NCI-H2227 (cell line): Measurements from ENCODE around the gene NPEPPS.
"Not testable (repeated sequence)": the region's sequence is repeated elsewhere in the genome, so short reads cannot be mapped to it uniquely, and the experiment has no call there.

Experiments
- DNase-seq: peaks from one replicate; lab custom pipeline; 2025; ENCODE audit not compliant: unreplicated experiment; lab: John Stamatoyannopoulos, UW

Gene NPEPPS, protein sequence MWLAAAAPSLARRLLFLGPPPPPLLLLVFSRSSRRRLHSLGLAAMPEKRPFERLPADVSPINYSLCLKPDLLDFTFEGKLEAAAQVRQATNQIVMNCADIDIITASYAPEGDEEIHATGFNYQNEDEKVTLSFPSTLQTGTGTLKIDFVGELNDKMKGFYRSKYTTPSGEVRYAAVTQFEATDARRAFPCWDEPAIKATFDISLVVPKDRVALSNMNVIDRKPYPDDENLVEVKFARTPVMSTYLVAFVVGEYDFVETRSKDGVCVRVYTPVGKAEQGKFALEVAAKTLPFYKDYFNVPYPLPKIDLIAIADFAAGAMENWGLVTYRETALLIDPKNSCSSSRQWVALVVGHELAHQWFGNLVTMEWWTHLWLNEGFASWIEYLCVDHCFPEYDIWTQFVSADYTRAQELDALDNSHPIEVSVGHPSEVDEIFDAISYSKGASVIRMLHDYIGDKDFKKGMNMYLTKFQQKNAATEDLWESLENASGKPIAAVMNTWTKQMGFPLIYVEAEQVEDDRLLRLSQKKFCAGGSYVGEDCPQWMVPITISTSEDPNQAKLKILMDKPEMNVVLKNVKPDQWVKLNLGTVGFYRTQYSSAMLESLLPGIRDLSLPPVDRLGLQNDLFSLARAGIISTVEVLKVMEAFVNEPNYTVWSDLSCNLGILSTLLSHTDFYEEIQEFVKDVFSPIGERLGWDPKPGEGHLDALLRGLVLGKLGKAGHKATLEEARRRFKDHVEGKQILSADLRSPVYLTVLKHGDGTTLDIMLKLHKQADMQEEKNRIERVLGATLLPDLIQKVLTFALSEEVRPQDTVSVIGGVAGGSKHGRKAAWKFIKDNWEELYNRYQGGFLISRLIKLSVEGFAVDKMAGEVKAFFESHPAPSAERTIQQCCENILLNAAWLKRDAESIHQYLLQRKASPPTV

DNA sequence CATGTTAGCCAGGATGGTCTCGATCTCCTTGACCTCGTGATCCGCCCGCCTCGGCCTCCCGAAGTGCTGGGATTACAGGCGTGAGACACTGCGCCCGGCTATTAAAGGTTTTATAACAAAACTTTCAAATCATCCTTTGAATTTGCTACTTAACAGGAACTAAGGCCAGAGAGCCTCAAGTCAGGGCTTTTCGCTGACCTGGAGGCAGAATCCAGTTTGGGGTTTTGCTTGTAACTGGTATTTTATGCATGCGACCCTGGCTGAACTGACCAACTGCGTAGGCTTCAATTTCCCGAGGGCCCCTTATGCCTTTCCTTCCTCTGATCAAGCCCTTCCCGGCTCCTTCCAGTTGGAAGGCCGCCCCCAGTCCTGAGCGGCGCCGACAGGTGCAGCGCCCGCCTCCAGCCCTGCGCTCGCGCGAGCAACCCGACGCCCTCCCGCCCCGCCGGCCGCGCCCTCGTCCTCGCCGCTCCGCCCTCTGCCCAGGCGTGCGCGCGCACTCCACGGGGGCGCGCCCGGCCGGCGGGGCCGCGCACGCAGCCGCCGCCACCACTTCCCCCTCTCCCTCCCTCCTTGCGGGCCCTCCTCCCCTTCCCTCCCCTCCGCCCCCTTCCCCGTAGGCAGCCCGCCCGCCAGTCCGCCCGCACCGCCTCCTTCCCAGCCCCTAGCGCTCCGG is at the start of gene NPEPPS:
Gene NPEPPS (plus strand): TSS at position 552 of the 676 bp plus-strand sequence. CDS start 193 bp downstream, outside the sequence.
- DNase-seq, result peak; percentile 88

DNA sequence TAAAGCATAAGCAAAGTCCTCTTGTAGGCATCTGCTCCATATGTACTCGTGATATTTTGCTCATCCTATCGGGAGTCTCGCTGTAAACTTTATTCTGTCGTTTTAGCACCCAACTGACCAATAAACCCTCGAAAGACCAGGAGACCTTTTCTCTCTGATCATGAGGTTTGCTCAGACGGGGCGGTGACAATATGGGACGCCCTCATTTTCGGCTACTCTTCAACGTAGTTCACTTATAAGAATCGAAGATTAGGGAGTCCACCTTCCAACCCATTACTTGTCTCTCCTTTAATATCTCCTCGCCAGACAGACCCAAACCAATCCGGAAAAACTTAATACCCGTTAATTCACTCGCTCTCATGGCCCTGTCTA is 39.1 kb upstream of the NPEPPS start:
- DNase-seq, result not testable (repeated sequence)

DNA sequence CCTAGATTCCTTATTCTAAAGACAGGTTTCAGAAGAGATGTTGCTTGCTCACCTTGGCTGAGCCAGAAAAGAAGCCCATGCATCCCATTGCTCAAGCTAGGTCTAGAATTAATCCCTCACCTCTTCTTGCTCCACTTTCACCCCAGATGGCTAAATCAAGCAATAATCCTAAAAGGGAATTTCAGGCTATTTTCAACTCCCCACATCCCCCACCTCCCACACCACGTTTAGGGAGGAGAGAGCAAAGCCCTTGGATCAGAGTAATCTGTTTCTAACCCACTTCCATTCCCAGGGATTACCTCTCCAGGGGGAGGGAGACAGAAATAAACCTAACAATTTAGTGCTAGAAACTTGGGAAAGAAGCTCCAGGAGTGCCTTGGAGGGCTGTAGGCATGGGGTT is 31.8 kb upstream of the NPEPPS start:
- not testable (repeated sequence) for DNase-seq

GRCh38 chr17:47499494-47499893 is 31.4 kb upstream of the NPEPPS start:
- DNase-seq, result not testable (repeated sequence)

DNA sequence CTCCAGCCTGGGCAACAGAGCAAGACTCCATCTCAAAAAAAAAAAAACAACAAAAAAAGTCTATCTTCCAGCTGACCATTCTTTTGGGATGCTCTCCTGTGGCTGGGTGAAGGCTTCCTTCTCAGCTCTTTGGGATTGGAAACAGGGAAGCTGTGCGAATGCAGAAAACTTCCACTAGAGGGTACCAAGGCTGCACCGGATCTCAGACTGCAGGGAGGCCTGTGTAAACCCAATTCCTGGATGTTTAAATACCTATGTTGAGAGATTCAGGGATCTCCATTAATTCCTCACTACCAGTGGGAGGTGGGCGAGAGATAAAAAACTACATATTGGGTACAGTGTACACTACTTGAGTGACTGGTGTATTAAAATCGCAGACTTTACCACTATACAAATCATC is 30.3 kb upstream of the NPEPPS start:
- DNase-seq, result not testable (repeated sequence)

DNA sequence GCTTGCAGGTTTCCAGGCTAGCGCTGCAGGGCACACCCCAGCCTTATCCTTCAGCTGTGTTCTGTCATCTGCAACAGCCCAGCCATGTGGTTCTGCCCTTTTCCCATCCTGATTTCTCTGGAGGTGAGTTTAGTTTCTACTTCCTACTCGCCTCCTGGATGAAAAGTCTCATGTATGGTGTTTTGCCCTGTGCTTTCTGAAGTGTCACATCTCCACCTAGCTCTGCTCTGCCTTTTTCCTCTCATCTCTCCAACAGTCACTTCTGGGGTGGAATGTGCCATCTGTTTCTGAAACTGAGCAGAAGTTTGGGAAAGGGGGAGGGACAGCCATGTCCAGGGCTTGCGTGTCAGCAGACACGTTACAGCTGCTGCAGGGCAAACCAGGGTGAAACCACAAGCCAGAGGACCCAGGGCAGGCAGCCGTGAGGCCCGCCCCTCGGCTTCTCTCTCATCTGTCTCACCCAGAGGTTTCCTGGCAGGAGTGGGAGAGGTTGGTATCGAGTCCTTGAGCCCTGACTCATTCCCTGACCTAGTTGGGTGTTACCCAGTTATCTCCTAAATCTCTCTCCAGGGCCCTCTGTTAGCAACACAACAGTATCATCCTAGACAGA is 28.7 kb upstream of the NPEPPS start:
- not testable (repeated sequence) for DNase-seq

- not testable (repeated sequence) for DNase-seq
Measured at GRCh38 chr17:47502776-47503455, 28.0 kb upstream of the NPEPPS start.

DNA sequence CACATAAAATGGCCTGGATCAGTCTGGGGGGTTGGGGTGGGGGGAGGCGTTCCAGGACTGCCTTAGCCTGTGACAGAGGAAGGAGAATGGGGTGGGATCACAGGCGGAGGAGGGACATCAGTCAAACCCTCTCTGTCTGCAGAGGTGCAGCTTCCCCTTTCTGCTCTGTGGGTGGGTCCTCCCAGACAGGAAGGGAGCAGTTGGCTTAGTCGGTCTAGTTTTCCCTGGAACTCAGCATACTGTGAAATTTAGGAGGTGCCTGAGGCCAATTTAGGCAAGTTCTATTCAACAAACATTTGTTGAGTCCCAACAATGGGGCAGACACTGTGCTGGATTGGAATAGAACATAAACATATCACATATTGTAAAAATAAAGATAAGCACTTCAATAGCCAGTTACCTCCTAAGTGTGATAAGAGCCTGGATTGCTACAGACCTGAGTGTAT is 19.2 kb upstream of the NPEPPS start:
- not testable (repeated sequence) for DNase-seq

DNA sequence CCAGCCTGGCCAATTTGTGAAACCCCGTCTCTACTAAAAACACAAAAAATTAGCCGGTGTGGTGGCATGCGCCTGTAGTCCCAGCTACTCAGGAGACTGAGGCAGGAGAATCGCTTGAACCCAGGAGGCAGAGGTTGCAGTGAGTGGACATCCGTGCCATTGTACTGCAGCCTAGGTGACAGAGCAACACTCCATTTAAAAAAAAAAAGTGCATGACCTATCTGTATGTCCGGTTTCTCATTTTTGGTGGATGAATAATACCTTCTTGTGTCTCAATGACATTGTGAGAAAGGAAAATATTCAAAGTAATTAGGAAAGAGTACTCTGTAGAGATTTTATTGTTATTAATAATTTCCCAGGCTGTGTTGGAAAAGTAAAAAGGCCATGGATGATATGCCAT is 17.6 kb upstream of the NPEPPS start:
- not testable (repeated sequence) for DNase-seq

DNA sequence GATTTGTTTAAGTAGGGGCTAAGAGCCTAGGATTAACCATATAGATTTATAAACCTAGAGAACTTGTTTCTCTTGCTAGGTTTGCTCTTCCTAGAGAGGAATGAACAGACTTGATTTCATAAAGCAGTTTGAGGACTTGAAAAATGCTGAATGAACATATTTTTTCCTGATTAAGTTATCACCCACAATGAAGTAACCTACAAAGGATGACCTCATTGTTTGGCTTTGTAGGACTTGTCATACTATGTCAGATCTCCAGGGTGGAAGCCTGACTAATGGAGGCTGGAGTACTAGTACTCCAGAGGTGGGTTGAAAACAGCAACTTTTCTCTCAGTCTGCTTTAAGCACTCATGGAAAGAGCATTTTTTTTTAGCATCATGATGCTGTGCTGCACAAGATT is 12.0 kb upstream of the NPEPPS start:
- not testable (repeated sequence) for DNase-seq

DNA sequence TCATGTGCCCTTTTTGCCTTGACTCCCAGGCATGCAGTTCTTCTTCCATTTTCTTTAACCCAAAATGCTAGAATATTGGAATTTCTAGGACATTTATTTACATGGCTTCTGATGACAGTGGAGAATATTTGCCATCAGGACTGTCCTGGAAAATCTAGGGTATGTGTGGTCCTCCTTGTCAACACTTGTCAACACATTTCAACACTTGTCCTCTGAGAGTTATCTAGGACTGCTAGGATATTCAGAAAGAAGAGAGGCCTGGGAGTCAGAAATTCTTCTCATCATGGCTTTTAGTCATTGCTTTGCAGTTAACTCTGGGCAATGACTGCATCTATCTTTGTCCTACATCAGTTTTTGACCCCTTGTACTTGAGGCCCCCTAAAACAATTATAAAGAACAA is 11.5 kb upstream of the NPEPPS start:
- DNase-seq, result not testable (repeated sequence)

- DNase-seq, result not testable (repeated sequence)
Measured at GRCh38 chr17:47520279-47520678, 10.6 kb upstream of the NPEPPS start.

DNA sequence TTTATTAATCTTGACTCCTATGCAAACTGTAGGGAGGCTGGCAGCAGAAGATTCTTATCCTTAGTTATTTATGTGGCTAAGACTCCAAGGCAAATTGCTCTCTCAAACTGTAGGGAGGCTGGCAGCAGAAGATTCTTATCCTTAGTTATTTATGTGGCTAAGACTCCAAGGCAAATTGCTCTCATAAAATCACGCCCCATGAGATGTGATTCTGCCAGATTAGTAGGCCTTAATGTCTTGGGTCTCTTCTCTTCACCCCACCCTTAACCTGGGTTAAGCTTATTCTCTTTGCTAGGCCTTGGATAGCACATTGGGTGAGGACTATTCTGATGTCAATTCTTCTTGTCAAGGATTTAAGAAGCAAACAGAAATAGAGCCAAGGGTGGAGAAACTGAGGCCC is 9.5 kb upstream of the NPEPPS start:
- DNase-seq, result not testable (repeated sequence)

GRCh38 chr17:47522341-47522740 is 8.6 kb upstream of the NPEPPS start:
- not testable (repeated sequence) for DNase-seq

GRCh38 chr17:47531233-47531820 is 419 bp downstream of the NPEPPS start:
- not testable (repeated sequence) for DNase-seq

- DNase-seq, result not testable (repeated sequence)
Measured at GRCh38 chr17:47539085-47539484, 8.2 kb downstream of the NPEPPS start.

DNA sequence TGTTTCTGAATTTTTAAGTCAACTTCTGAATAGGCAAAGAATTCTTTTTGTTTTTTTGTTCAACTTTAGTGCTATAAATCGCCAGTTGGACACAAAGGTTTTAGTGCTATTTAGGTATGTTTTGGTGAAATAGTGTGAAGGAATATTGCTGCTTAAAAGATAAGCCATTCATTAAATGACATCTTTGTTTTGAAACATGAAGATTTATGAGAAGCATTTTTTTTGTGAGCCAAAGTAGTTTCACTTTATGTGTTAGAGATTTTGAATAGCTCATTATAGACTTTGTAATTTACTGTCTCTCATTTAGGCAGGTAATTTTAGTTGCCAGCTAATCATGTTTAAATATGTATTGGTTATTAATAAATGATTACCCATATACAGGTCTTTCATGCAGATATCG is 10.8 kb downstream of the NPEPPS start:
- not testable (repeated sequence) for DNase-seq

GRCh38 chr17:47544327-47544726 is 13.4 kb downstream of the NPEPPS start:
- DNase-seq, result not testable (repeated sequence)

DNA sequence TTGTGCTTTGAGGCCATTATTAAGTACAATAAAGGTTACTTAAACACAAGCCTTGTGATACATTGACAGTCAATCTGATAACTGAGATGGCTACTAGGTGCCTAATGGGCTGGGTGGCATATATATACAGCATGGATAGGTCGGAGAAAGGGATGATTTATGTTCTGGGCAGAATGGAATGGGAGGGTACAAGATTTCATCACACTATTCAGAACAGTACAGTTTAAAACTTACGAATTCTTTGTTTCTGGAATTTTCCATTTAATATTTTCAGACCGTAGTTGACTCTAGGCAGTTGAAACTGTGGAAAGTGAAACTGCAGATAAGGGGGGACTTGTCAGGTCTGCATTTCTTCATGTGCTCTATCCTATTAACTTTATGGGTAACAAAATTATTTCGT is 23.8 kb downstream of the NPEPPS start:
- not testable (repeated sequence) for DNase-seq

- not testable (repeated sequence) for DNase-seq
Measured at GRCh38 chr17:47556108-47556507, 25.2 kb downstream of the NPEPPS start.
